IPS DF 4.7 (cell line): ENCODE results near the gene MSH2.

ENCODE experiments used
- DNase-seq: peaks from one replicate; pipeline ENCODE4 v3.0.0-alpha.2; 2013; ENCODE audit warnings: low spot score; ENCODE audit errors: extremely low read depth

The MSH2 gene

DNA sequence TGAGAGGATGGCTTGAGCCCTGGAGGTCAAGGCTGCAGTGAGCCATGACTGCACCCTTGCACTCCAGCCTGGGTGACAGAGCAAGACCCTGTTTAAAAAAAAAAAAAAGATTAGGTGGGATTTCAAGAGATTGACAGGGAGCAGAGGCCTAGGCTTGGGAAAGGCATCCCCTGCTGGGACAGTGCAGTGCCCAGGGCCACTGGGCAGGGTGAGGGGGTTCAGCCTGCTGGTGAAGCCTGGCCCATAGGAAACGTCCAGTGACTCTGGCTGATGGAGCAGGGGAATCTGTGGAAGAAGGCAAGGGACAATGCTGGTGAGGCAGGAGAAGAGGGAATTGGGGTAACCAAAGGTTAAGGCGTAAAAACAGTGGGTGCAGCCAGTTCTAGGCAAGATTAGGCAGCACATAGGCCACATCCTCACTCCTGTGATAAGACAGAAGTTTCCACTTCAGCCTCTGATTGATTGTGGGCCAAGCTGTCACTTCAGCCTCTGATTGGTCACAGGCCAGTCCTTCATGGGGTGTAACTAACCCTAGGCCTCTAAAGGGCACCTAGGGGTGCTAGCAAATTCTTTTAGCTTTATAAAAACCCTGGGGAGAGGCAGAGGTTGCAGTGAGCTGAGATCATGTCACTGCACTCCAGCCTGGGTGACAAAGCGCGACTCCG is 128.6 kb downstream of the MSH2 start:
- no peak for DNase-seq
